ENCODE measurements around the gene EDC3.
"Not testable (repeated sequence)": the region's sequence is repeated elsewhere in the genome, so short reads cannot be mapped to it uniquely, and the experiment has no call there.

Gene EDC3

DNA sequence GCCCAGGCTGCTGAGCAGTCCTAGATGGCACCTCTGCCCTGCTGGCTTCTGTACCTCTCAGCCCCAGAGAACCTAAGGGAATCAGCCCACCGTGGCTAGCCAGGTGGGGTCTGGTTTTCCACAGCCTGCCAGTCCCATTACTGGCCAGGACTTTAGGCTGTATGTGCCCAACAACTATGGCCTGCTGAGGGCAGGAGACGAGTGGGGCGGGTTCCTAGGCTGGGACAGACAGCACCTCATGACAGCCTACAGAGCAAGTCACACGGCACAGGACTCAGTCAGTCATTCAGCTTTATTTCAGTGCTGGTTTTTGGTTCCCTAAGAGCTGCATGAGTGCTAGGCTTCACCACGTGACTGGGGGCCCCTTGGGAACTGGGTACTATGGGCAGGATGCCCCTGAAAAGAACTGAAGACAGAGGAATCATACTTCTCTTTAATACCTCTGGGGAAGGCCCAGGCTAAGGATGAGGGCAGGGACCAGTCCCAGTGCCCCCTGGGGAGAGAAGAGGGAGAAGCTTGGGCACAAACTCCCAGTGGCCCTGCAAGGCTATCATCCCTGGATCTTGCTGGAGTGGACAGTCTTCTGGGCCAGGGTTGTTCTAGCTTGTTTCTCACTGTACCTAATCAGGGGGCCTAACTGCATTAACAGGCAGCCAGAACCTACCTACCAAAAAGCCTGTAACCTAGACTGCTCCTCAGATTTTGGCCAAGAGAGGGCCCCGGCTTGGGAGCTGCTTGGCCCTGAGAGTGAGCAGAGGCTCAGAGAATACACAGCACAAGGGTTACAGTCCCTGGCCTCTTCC is 65.3 kb downstream of the EDC3 start:
- peaks cover 25% of the 10 kb centered on the region for H3K4me1 ChIP-seq (ENCODE audit: low read depth, poor library complexity, severe bottlenecking)
- no peak overlapping the region for H3K9ac ChIP-seq
- TF ChIP-seq, protein P1, sequence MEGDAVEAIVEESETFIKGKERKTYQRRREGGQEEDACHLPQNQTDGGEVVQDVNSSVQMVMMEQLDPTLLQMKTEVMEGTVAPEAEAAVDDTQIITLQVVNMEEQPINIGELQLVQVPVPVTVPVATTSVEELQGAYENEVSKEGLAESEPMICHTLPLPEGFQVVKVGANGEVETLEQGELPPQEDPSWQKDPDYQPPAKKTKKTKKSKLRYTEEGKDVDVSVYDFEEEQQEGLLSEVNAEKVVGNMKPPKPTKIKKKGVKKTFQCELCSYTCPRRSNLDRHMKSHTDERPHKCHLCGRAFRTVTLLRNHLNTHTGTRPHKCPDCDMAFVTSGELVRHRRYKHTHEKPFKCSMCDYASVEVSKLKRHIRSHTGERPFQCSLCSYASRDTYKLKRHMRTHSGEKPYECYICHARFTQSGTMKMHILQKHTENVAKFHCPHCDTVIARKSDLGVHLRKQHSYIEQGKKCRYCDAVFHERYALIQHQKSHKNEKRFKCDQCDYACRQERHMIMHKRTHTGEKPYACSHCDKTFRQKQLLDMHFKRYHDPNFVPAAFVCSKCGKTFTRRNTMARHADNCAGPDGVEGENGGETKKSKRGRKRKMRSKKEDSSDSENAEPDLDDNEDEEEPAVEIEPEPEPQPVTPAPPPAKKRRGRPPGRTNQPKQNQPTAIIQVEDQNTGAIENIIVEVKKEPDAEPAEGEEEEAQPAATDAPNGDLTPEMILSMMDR (conservative IDR thresholded peaks at IDR 0.05; ENCODE audit: low read depth, low read length), result no peak
- no peaks in the 10 kb centered on the region for H3K27me3 ChIP-seq (ENCODE audit: insufficient read depth, low read depth)
- no peak overlapping the region for H3K4me2 ChIP-seq
- H3K27ac ChIP-seq, result no peak overlapping the region; the same call in 1 of the 2 replicates
- H4K20me1 ChIP-seq (ENCODE audit: insufficient read depth), result no peaks in the 10 kb centered on the region
- no peak overlapping the region for H2AFZ ChIP-seq (ENCODE audit: low read depth)
- H3K36me3 ChIP-seq (ENCODE audit: insufficient read depth), result peaks cover 3% of the 10 kb centered on the region; the same call in 1 of the 2 replicates
- H3K4me3 ChIP-seq (IDR thresholded peaks at IDR 0.05; ENCODE audit: insufficient read depth, low read depth, low read length), result no peak overlapping the region
- H3K79me2 ChIP-seq (ENCODE audit: insufficient read depth, low read depth), result no peaks in the 10 kb centered on the region

DNA sequence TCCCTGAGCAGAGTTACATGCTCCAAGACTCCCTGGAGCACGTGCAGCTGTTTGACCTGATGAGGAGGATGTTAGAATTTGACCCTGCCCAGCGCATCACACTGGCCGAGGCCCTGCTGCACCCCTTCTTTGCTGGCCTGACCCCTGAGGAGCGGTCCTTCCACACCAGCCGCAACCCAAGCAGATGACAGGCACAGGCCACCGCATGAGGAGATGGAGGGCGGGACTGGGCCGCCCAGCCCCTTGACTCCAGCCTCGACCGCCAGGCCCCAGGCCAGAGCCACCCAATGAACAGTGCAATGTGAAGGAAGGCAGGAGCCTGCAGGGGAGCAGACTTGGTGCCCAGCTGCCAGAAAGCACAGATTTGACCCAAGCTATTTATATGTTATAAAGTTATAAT is 66.1 kb downstream of the EDC3 start:
- not testable (repeated sequence) for H3K27me3 ChIP-seq (ENCODE audit: insufficient read depth, low read depth); H3K4me3 ChIP-seq (IDR thresholded peaks at IDR 0.05; ENCODE audit: insufficient read depth, low read depth, low read length); H3K79me2 ChIP-seq (ENCODE audit: insufficient read depth, low read depth); H3K36me3 ChIP-seq (ENCODE audit: insufficient read depth); H2AFZ ChIP-seq (ENCODE audit: low read depth); H4K20me1 ChIP-seq (ENCODE audit: insufficient read depth); H3K4me2 ChIP-seq; H3K9ac ChIP-seq; H3K27ac ChIP-seq
- H3K4me1 ChIP-seq (ENCODE audit: low read depth, poor library complexity, severe bottlenecking), result peaks cover 33% of the 10 kb centered on the region

DNA sequence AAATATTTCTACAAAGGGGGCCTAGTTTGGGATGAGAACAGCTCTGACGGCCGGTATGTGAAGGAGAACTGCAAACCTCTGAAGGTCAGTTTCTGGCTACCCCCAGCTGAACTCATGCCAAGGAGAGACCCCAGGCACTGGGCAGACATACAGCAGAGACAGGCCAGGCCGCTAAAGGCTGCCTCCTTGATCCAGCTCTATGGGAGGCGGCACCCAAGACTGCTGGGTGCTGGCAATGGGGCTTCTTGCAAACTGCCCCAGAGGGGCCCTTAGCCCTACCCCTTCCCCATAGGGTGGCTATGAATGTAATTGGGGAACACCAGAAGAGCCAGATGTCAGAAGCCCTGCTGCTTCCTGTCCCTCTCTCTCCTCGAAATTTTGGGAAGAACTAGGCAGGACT is 66.9 kb downstream of the EDC3 start:
- no peak overlapping the region for H2AFZ ChIP-seq (ENCODE audit: low read depth)
- TF ChIP-seq, protein P1 (conservative IDR thresholded peaks at IDR 0.05; ENCODE audit: low read depth, low read length), result no peak
- H3K27ac ChIP-seq, result no peak overlapping the region
- no peaks in the 10 kb centered on the region for H3K79me2 ChIP-seq (ENCODE audit: insufficient read depth, low read depth)
- H4K20me1 ChIP-seq (ENCODE audit: insufficient read depth), result no peaks in the 10 kb centered on the region
- H3K9ac ChIP-seq, result no peak overlapping the region
- no peak overlapping the region for H3K4me3 ChIP-seq (IDR thresholded peaks at IDR 0.05; ENCODE audit: insufficient read depth, low read depth, low read length)
- no peak overlapping the region for H3K4me2 ChIP-seq
- H3K27me3 ChIP-seq (ENCODE audit: insufficient read depth, low read depth), result no peaks in the 10 kb centered on the region
- H3K4me1 ChIP-seq (ENCODE audit: low read depth, poor library complexity, severe bottlenecking), result peaks cover 34% of the 10 kb centered on the region
- peaks cover 3% of the 10 kb centered on the region; the same call in 1 of the 2 replicates for H3K36me3 ChIP-seq (ENCODE audit: insufficient read depth)

DNA sequence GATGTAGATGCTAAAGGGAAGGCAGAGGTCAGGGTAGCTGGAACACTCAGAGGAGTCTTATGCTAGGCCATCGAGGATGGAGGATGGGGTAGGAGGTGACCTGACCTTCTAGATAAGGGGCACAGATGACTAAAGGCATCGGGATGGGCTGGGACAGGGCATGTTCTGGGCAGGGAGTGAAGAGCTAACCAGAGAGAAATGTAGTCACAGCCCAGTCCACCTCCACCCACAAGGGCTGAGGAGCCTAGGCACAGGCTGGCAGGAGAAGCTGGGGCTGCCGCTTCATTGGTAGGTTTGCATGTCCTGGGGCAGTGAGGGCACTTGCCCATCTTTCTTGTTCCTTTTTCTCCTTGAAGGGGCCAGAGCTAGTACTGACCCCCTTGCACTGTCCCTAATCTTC is 67.6 kb downstream of the EDC3 start:
- Histone ChIP-seq H3K4me1 (ENCODE audit: low read depth, poor library complexity, severe bottlenecking) (peaks cover 34% of the 10 kb centered on the region), H3K4me3 (IDR thresholded peaks at IDR 0.05; ENCODE audit: insufficient read depth, low read depth, low read length) (no peak overlapping the region), H4K20me1 (ENCODE audit: insufficient read depth) (no peaks in the 10 kb centered on the region), H3K36me3 (ENCODE audit: insufficient read depth) (peaks cover 3% of the 10 kb centered on the region; the same call in 1 of the 2 replicates), H3K79me2 (ENCODE audit: insufficient read depth, low read depth) (no peaks in the 10 kb centered on the region), H3K27me3 (ENCODE audit: insufficient read depth, low read depth) (no peaks in the 10 kb centered on the region), H2AFZ (ENCODE audit: low read depth) (no peak overlapping the region), H3K27ac (no peak overlapping the region), H3K9ac (no peak overlapping the region), H3K4me2 (no peak overlapping the region)
- TF ChIP-seq, protein P1 (conservative IDR thresholded peaks at IDR 0.05; ENCODE audit: low read depth, low read length), result no peak

DNA sequence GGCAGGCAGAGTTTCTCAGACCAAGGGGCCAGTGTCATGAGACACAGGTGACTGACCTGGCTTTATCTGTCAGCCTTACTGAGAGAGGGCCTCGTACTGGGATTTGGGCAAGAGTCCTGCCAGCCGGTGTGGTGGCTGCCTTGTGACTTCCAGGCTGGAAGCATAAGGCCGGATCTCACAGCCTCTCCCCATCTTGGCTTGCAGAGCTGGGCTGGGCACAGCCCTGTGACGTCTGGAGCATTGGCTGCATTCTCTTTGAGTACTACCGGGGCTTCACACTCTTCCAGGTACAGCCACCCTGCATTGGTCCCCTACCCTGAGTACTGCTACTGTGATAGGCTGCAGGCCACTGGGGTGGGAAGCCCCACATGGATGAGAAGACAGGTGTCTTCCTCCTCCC is 68.1 kb downstream of the EDC3 start:
- H3K79me2 ChIP-seq (ENCODE audit: insufficient read depth, low read depth), result peaks cover under 1% of the 10 kb centered on the region; the same call in 1 of the 2 replicates
- TF ChIP-seq, protein P1 (conservative IDR thresholded peaks at IDR 0.05; ENCODE audit: low read depth, low read length), result no peak
- no peak overlapping the region for H2AFZ ChIP-seq (ENCODE audit: low read depth)
- peaks cover 3% of the 10 kb centered on the region; the same call in 1 of the 2 replicates for H3K36me3 ChIP-seq (ENCODE audit: insufficient read depth)
- H4K20me1 ChIP-seq (ENCODE audit: insufficient read depth), result no peaks in the 10 kb centered on the region
- H3K27me3 ChIP-seq (ENCODE audit: insufficient read depth, low read depth), result no peaks in the 10 kb centered on the region
- H3K27ac ChIP-seq, result no peak overlapping the region; the same call in 1 of the 2 replicates
- no peak overlapping the region for H3K9ac ChIP-seq
- H3K4me2 ChIP-seq, result 0 out of 2 replicates have a peak overlapping the region, but pooled peaks have one; percentile 3
- no peak overlapping the region for H3K4me3 ChIP-seq (IDR thresholded peaks at IDR 0.05; ENCODE audit: insufficient read depth, low read depth, low read length)
- H3K4me1 ChIP-seq (ENCODE audit: low read depth, poor library complexity, severe bottlenecking), result peaks cover 34% of the 10 kb centered on the region

Data from KMS-11 (cell line).